IMR-90 (cell line): ENCODE results near the gene ABR. TPM values are rescaled to one million over a fixed set of nuclear protein-coding genes. Genes with fewer than 3 reads are reported as not detected.

ENCODE experiments used
- ATAC-seq: fragments of 200-7000 bp; cut with Tn5 transposase; 2 replicates; pipeline ENCODE4 v1.9.1; 2020; ENCODE audit warnings: low read depth, mild to moderate bottlenecking, moderate library complexity
- BruUV-seq: library from RNA; stranded (reverse); fragments of 400-500 nt; replicated peaks from 2 replicates; lab custom pipeline; 2021; lab: Mats Ljungman, UMichigan
- CTCF ChIA-PET: fragments of 300-600 bp; formaldehyde crosslinking; extraction: SDS; loops from one replicate; lab custom pipeline; 2021; ENCODE audit warnings: antibody characterized with exemption; lab: Yijun Ruan, JAX
- POLR2A ChIA-PET: fragments of 300-600 bp; sonication (Branson Sonifier 250); formaldehyde crosslinking; loops from one replicate; lab custom pipeline; 2022; ENCODE audit warnings: antibody characterized with exemption; ENCODE audit not compliant: unreplicated experiment; lab: Charles Lee
- DNase-seq: peaks from one replicate; pipeline ENCODE4 v3.0.0; 2013
- H2AFZ ChIP-seq: replicated peaks from 2 replicates; pipeline ENCODE3; 2013; ENCODE audit warnings: low read length, mild to moderate bottlenecking; ENCODE audit not compliant: poor library complexity
- H2AK5ac ChIP-seq: 2 replicates; pipeline ENCODE4 v1.6.1; 2013; ENCODE audit warnings: low read depth, low read length, inconsistent platforms
- H2AK9ac ChIP-seq: replicated peaks from 2 replicates; pipeline ENCODE3; 2013; ENCODE audit warnings: mild to moderate bottlenecking, low read depth, low read length, moderate library complexity; ENCODE audit not compliant: poor library complexity
- H2BK120ac ChIP-seq: 2 replicates; pipeline ENCODE4 v1.6.1; 2013; ENCODE audit warnings: low read depth, low read length, inconsistent platforms
- H2BK15ac ChIP-seq: 3 replicates; pipeline ENCODE4 v1.6.1; 2013; ENCODE audit warnings: low read depth, low read length, inconsistent platforms
- H2BK20ac ChIP-seq: 2 replicates; pipeline ENCODE4 v1.6.1; 2013; ENCODE audit warnings: low read depth, mild to moderate bottlenecking, inconsistent platforms, low read length, moderate library complexity
- H2BK5ac ChIP-seq: 2 replicates; pipeline ENCODE4 v1.6.1; 2013; ENCODE audit warnings: mild to moderate bottlenecking, low read depth, low read length, inconsistent platforms; ENCODE audit not compliant: poor library complexity, severe bottlenecking
- H3K14ac ChIP-seq: replicated peaks from 2 replicates; pipeline ENCODE4 v1.6.1; 2013; ENCODE audit warnings: low read depth, low read length, inconsistent platforms
- H3K18ac ChIP-seq: 2 replicates; pipeline ENCODE4 v1.6.1; 2013; ENCODE audit warnings: low read depth, low read length, control low read depth
- H3K23ac ChIP-seq: 2 replicates; pipeline ENCODE4 v1.6.1; 2013; ENCODE audit warnings: low read depth, low read length, inconsistent platforms
- H3K27ac ChIP-seq: 2 replicates; pipeline ENCODE4 v1.5.1; 2013; ENCODE audit warnings: mild to moderate bottlenecking, control low read depth, low read length; ENCODE audit not compliant: insufficient read depth
- H3K27me3 ChIP-seq: 2 replicates; pipeline ENCODE4 v1.6.1; 2013; ENCODE audit warnings: low read length; ENCODE audit not compliant: control insufficient read depth, insufficient read depth
- H3K36me3 ChIP-seq: 2 replicates; pipeline ENCODE4 v1.6.1; 2013; ENCODE audit warnings: low read length, mixed read lengths; ENCODE audit not compliant: control insufficient read depth, insufficient read depth
- H3K4ac ChIP-seq: 2 replicates; pipeline ENCODE4 v1.6.1; 2013; ENCODE audit warnings: low read depth, low read length, inconsistent platforms
- H3K4me1 ChIP-seq: 2 replicates; pipeline ENCODE4 v1.6.1; 2013; ENCODE audit warnings: low read length, mixed read lengths; ENCODE audit not compliant: control insufficient read depth, insufficient read depth
- H3K4me2 ChIP-seq: 2 replicates; pipeline ENCODE4 v1.6.1; 2013; ENCODE audit warnings: low read depth, mild to moderate bottlenecking, control low read depth, low read length, moderate library complexity
- H3K4me3 ChIP-seq: 2 replicates; pipeline ENCODE4 v1.5.1; 2013; ENCODE audit warnings: low read depth, mild to moderate bottlenecking, control low read depth, low read length, moderate library complexity; ENCODE audit not compliant: insufficient read depth
- H3K56ac ChIP-seq: 2 replicates; pipeline ENCODE4 v1.6.1; 2013; ENCODE audit warnings: low read length, inconsistent platforms; ENCODE audit not compliant: insufficient read depth; ENCODE audit errors: extremely low read depth
- H3K79me1 ChIP-seq, 2 experiments: 2 replicates each; pipeline ENCODE4 v1.6.1; 2013; ENCODE audit warnings: low read length in 2 of 2, inconsistent platforms in 1 of 2, low read depth in 1 of 2
- H3K9ac ChIP-seq: 2 replicates; pipeline ENCODE4 v1.6.1; 2013; ENCODE audit warnings: low read depth, low read length, control low read depth
- H3K9me1 ChIP-seq: 2 replicates; pipeline ENCODE4 v1.6.1; 2013; ENCODE audit warnings: low read length, inconsistent platforms; ENCODE audit not compliant: insufficient read depth
- H3K9me3 ChIP-seq: 2 replicates; pipeline ENCODE4 v1.6.1; 2013; ENCODE audit warnings: low read length; ENCODE audit not compliant: control insufficient read depth, insufficient read depth
- H4K20me1 ChIP-seq: 2 replicates; pipeline ENCODE4 v1.6.1; 2013; ENCODE audit warnings: low read length, inconsistent platforms; ENCODE audit not compliant: insufficient read depth
- H4K5ac ChIP-seq: 2 replicates; pipeline ENCODE4 v1.6.1; 2013; ENCODE audit warnings: mild to moderate bottlenecking, low read depth, low read length, control low read depth
- H4K8ac ChIP-seq, 2 experiments: 2 replicates each; pipeline ENCODE4 v1.6.1; 2013; ENCODE audit warnings: low read depth in 2 of 2, low read length in 2 of 2, control low read depth in 1 of 2, inconsistent platforms in 1 of 2
- H4K91ac ChIP-seq: 2 replicates; pipeline ENCODE4 v1.6.1; 2013; ENCODE audit warnings: low read depth, low read length, inconsistent platforms; ENCODE audit not compliant: insufficient read depth
- BHLHE40 ChIP-seq: fragments of 150-350 bp; IDR thresholded peaks from 2 replicates; pipeline ENCODE4 v1.6.1; 2016; ENCODE audit warnings: mild to moderate bottlenecking, low read depth, low read length
- CEBPB ChIP-seq: IDR thresholded peaks from 2 replicates; pipeline ENCODE4 v1.6.1; 2012; ENCODE audit warnings: low read depth, low read length, improper control_type of control experiment
- FOS ChIP-seq: fragments of 150-350 bp; IDR thresholded peaks from 2 replicates; pipeline ENCODE4 v1.6.1; 2016; ENCODE audit warnings: low read depth, low read length
- MAFK ChIP-seq: IDR thresholded peaks from 2 replicates; pipeline ENCODE4 v1.6.1; 2012; ENCODE audit warnings: low read depth, low read length, improper control_type of control experiment
- MAZ ChIP-seq: IDR thresholded peaks from 2 replicates; pipeline ENCODE4 v1.6.1; 2012; ENCODE audit warnings: low read depth, mild to moderate bottlenecking, low read length, improper control_type of control experiment, moderate library complexity, borderline replicate concordance
- MXI1 ChIP-seq: IDR thresholded peaks from 2 replicates; pipeline ENCODE4 v1.6.1; 2012; ENCODE audit warnings: low read depth, mild to moderate bottlenecking, low read length, moderate library complexity, borderline replicate concordance
- NFE2L2 ChIP-seq: fragments of 150-350 bp; IDR thresholded peaks from 2 replicates; pipeline ENCODE4 v1.6.1; 2016; ENCODE audit warnings: low read depth, mild to moderate bottlenecking, low read length
- POLR2A ChIP-seq: IDR thresholded peaks from 2 replicates; pipeline ENCODE4 v1.6.1; 2012; ENCODE audit warnings: mild to moderate bottlenecking, low read depth, low read length
- RAD21 ChIP-seq: IDR thresholded peaks from 2 replicates; pipeline ENCODE4 v1.6.1; 2012; ENCODE audit warnings: low read length, improper control_type of control experiment
- RCOR1 ChIP-seq: IDR thresholded peaks from 2 replicates; pipeline ENCODE4 v1.6.1; 2012; ENCODE audit warnings: mild to moderate bottlenecking, low read length, improper control_type of control experiment; ENCODE audit not compliant: insufficient replicate concordance
- RFX5 ChIP-seq: IDR thresholded peaks from 2 replicates; pipeline ENCODE4 v1.8.0; 2012; ENCODE audit warnings: low read depth, mild to moderate bottlenecking, low read length, moderate library complexity
- WGBS, 2 experiments: methylation state at CpG; one replicate each; pipeline versions ENCODE4 v1.1.5 to v1.1.7; 2013; ENCODE audit warnings: missing lambda C conversion rate in 2 of 2; ENCODE audit not compliant: insufficient read length in 1 of 2; ENCODE audit errors: extremely low coverage in 2 of 2; 5-methylcytosine and 5-hydroxymethylcytosine counted together
- dilution Hi-C: fragments of 300-500 bp; cut with HindIII; formaldehyde crosslinking; loops from one replicate; pipeline ENCODE4 v1.14.3; 2018; ENCODE audit warnings: low sequenced_read_pairs; ENCODE audit not compliant: unreplicated experiment
- in situ Hi-C: fragments of 300-500 bp; cut with MboI; formaldehyde crosslinking; loops from 3 replicates; pipeline ENCODE4 v1.14.3; 2019; ENCODE audit warnings: low sequenced_read_pairs, inconsistent platforms, mixed read lengths
- intact Hi-C: fragments of 100-400 bp; cut with micrococcal nuclease; formaldehyde crosslinking; loops from 2 replicates; pipeline ENCODE4 v1.10.0; 2022
- polyA plus RNA-seq, 3 experiments: library from polyadenylated mRNA; depleted of rRNA; stranded (reverse); fragments of >200 nt; gene quantifications; 2 replicates each; pipeline ENCODE4 v1.2.3, GENCODE V29; 2012; ENCODE audit warnings: low replicate concordance in 1 of 3
- total RNA-seq: library from RNA; depleted of rRNA; stranded (reverse); fragments of >200 nt; gene quantifications from 2 replicates; pipeline ENCODE4 v1.2.3, GENCODE V29; 2012
- TF ChIP-seq, protein P1 (sequence below): conservative IDR thresholded peaks from 2 replicates; pipeline ENCODE4 v1.5.1; 2012; ENCODE audit warnings: mild to moderate bottlenecking, low read depth, low read length, improper control_type of control experiment

The ABR gene
- total and polyA plus RNA-seq, 2 of the 4 experiments (the other 2 are of a cell fraction) = 28.3 to 79.7 TPM

DNA sequence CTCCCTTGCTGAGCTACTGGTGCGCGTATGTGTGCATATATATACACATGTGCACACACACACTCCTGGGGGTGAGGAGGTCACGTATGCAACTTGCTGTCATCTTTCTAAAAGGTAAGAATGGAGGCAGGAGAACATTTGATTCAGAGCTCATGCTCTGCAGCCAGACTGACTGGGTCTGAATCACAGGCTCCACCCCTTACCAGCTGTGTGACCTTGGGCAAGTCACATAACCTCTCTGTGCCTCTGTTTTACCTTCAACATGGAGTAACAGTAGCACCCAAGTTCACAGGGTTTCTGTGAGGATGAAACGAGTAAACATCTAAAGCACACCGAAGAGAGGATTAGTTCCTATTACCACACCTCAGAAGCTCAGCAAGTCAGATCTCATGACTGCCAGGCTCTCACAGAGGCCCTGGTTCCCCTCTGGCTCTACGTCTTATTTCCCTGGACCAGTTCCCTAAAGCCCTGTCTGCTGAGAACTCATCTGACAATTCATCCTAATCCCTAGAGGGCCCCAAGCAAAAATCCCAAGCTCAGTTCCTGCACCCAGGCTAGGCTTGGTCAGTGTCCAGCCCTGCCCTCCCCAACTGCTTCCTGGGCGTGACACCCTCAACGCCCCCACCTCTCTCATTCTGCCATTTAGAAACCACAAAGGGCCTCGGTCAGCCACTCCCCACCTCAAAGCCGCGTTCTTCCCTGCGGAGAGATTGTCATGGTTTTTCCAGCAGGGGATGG is 28.7 kb downstream of the ABR start:
- H3K23ac ChIP-seq = no peak overlapping the region
- H3K56ac ChIP-seq = no peak overlapping the region
- intact Hi-C loops (no loop called here), in situ Hi-C loops (no loop called here), dilution Hi-C loops (no loop called here)
- no peak overlapping the region for H2BK5ac ChIP-seq
- peaks cover 47% of the 10 kb centered on the region for H4K20me1 ChIP-seq
- no peaks in the 10 kb centered on the region for H3K27me3 ChIP-seq
- no peak overlapping the region for H4K5ac ChIP-seq
- H3K9ac ChIP-seq = no peak overlapping the region
- BruUV-seq = no TSS peak
- H3K4me3 ChIP-seq = no peak overlapping the region
- no peaks in the 10 kb centered on the region for H3K9me3 ChIP-seq
- no peak overlapping the region for H3K18ac ChIP-seq
- no peaks in the 10 kb centered on the region for H3K4me1 ChIP-seq
- H3K9me1 ChIP-seq = 0 out of 2 replicates have a peak, but pooled peaks cover 3% of the 10 kb centered on the region
- H4K8ac ChIP-seq = no peak overlapping the region
- peak overlapping the region; percentile 81 for H2AK9ac ChIP-seq
- H2BK20ac ChIP-seq = no peak overlapping the region
- TF ChIP-seq MXI1 = no peak
- TF ChIP-seq RAD21 = no peak
- TF ChIP-seq MAZ = no peak
- no peak for TF ChIP-seq CEBPB
- TF ChIP-seq NFE2L2 = no peak
- TF ChIP-seq RCOR1 = no peak
- TF ChIP-seq RFX5 = no peak
- TF ChIP-seq MAFK = no peak
- TF ChIP-seq, protein P1, sequence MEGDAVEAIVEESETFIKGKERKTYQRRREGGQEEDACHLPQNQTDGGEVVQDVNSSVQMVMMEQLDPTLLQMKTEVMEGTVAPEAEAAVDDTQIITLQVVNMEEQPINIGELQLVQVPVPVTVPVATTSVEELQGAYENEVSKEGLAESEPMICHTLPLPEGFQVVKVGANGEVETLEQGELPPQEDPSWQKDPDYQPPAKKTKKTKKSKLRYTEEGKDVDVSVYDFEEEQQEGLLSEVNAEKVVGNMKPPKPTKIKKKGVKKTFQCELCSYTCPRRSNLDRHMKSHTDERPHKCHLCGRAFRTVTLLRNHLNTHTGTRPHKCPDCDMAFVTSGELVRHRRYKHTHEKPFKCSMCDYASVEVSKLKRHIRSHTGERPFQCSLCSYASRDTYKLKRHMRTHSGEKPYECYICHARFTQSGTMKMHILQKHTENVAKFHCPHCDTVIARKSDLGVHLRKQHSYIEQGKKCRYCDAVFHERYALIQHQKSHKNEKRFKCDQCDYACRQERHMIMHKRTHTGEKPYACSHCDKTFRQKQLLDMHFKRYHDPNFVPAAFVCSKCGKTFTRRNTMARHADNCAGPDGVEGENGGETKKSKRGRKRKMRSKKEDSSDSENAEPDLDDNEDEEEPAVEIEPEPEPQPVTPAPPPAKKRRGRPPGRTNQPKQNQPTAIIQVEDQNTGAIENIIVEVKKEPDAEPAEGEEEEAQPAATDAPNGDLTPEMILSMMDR = no peak
- no peak for TF ChIP-seq FOS
- TF ChIP-seq POLR2A = no peak
- no peak for TF ChIP-seq BHLHE40
- 100% methylated on average over 3 of the region's 12 CpGs; no CpG with 5 or more reads in 1 of the 2 experiments for WGBS, 2 experiments
- no peak overlapping the region for H2BK15ac ChIP-seq
- POLR2A ChIA-PET = no interaction called here
- H2AFZ ChIP-seq = peak overlapping the region; percentile 11
- H3K4me2 ChIP-seq = no peak overlapping the region
- H3K4ac ChIP-seq = no peak overlapping the region
- H3K27ac ChIP-seq = no peak overlapping the region
- no peak overlapping the region for H3K14ac ChIP-seq
- H3K79me1 ChIP-seq = no peaks in the 10 kb centered on the region; a peak in 1 of 4 replicates
- no peak overlapping the region for H4K91ac ChIP-seq
- no peak overlapping the region for H2BK120ac ChIP-seq
- ATAC-seq (no peak), DNase-seq (no peak)
- peaks cover 11% of the 10 kb centered on the region; the same call in 1 of the 2 replicates for H3K36me3 ChIP-seq
- CTCF ChIA-PET = no interaction called here
- no peak overlapping the region for H2AK5ac ChIP-seq
